GM21576 (cell line): ENCODE results near the gene SYT1.

Experiments
- ATAC-seq: cut with Tn5 transposase; IDR thresholded peaks from one replicate; pipeline ENCODE4 v1.9.1; 2021; ENCODE audit warnings: mild to moderate bottlenecking, moderate library complexity; ENCODE audit not compliant: unreplicated experiment

SYT1 gene

GRCh38 chr12:79127271-79127751 lies 262.7 kb downstream of the SYT1 start:
- ATAC-seq: peak; percentile 83

- ATAC-seq: no peak
These were observed 264.4 kb downstream of the SYT1 start for GRCh38 chr12:79128956-79129355.

- no peak for ATAC-seq
These were observed 274.3 kb downstream of the SYT1 start for GRCh38 chr12:79138872-79139271.

GRCh38 chr12:79140711-79141110 lies 276.1 kb downstream of the SYT1 start:
- ATAC-seq: no peak

- ATAC-seq: no peak
These were observed 277.2 kb downstream of the SYT1 start for GRCh38 chr12:79141776-79142175.

- ATAC-seq: no peak
These were observed 279.2 kb downstream of the SYT1 start for GRCh38 chr12:79143803-79144202.

- ATAC-seq: no peak
These were observed 287.4 kb downstream of the SYT1 start for GRCh38 chr12:79151956-79152355.

- no peak for ATAC-seq
These were observed 291.1 kb downstream of the SYT1 start for GRCh38 chr12:79155683-79156082.

- peak; percentile 50 for ATAC-seq
These were observed 292.4 kb downstream of the SYT1 start for GRCh38 chr12:79156846-79157463.

GRCh38 chr12:79161249-79161934 lies 296.8 kb downstream of the SYT1 start:
- no peak for ATAC-seq

GRCh38 chr12:79162147-79162772 lies 297.7 kb downstream of the SYT1 start:
- ATAC-seq: no peak

- ATAC-seq: no peak
These were observed 298.4 kb downstream of the SYT1 start for GRCh38 chr12:79162948-79163347.

- no peak for ATAC-seq
These were observed 300.3 kb downstream of the SYT1 start for GRCh38 chr12:79164890-79165289.

GRCh38 chr12:79168687-79169086 lies 304.1 kb downstream of the SYT1 start:
- ATAC-seq: no peak

GRCh38 chr12:79174626-79175025 lies 310.1 kb downstream of the SYT1 start:
- peak; percentile 75 for ATAC-seq

- ATAC-seq: no peak
These were observed 318.4 kb downstream of the SYT1 start for GRCh38 chr12:79183003-79183402.

GRCh38 chr12:79183926-79184325 lies 319.4 kb downstream of the SYT1 start:
- ATAC-seq: no peak

GRCh38 chr12:79186506-79186905 lies 321.9 kb downstream of the SYT1 start:
- ATAC-seq: no peak

- no peak for ATAC-seq
These were observed 322.5 kb downstream of the SYT1 start for GRCh38 chr12:79187032-79187431.

- no peak for ATAC-seq
These were observed 326.8 kb downstream of the SYT1 start for GRCh38 chr12:79191391-79191790.

GRCh38 chr12:79194595-79194994 lies 330.0 kb downstream of the SYT1 start:
- ATAC-seq: no peak

- ATAC-seq: no peak
These were observed 334.6 kb downstream of the SYT1 start for GRCh38 chr12:79199166-79199565.
